Measurements from ENCODE around the gene GARS1. TPM values are rescaled to one million over a fixed set of nuclear protein-coding genes. Genes with fewer than 3 reads are reported as not detected.

The GARS1 gene
- total and polyA plus RNA-seq, 9 of the 15 experiments (the other 6 are each of a cell fraction or from before 2014, with no cell fraction given): 142 to 769 (median 272) TPM

- Histone ChIP-seq H3K4me1 (replicated peaks in 1 of 2; ENCODE audit: control insufficient read depth in 2 of 2, insufficient read depth in 2 of 2, low read length in 2 of 2) (no peaks in the 10 kb centered on the region), H4K20me1 (replicated peaks; ENCODE audit: control insufficient read depth, insufficient read depth, low read length) (0 out of 2 replicates have a peak, but pooled peaks cover 11% of the 10 kb centered on the region), H3K9me1 (ENCODE audit: control insufficient read depth, insufficient read depth, low read length) (no peaks in the 10 kb centered on the region), H3K9ac (ENCODE audit: insufficient read depth in 1 of 2, low read depth in 2 of 2, low read length in 2 of 2) (no peak overlapping the region), H3K9me3 (replicated peaks; ENCODE audit: control insufficient read depth, insufficient read depth, low read depth, low read length) (no peaks in the 10 kb centered on the region), H3K4me3 (no peak overlapping the region), H3K27ac (ENCODE audit: extremely low read depth, low read depth, low read length) (no peak overlapping the region), H3K79me2 (ENCODE audit: control insufficient read depth, insufficient read depth, low read length) (no peaks in the 10 kb centered on the region), H2AFZ (ENCODE audit: low read depth, low read length) (no peak overlapping the region), H3K27me3 (ENCODE audit: control insufficient read depth in 2 of 2, insufficient read depth in 2 of 2, low read length in 2 of 2) (peaks cover 7 to 26% of the 10 kb centered on the region in 2 experiments), H3K36me3 (ENCODE audit: control insufficient read depth, insufficient read depth, low read length) (no peaks in the 10 kb centered on the region), H3K4me2 (ENCODE audit: insufficient read depth, low read length) (no peak overlapping the region)
- FAIRE-seq: no peak
- no peak for TF ChIP-seq ZNF239 (CRISPR knock-in tag; IDR thresholded peaks at IDR 0.05)
- TF ChIP-seq, protein P1, sequence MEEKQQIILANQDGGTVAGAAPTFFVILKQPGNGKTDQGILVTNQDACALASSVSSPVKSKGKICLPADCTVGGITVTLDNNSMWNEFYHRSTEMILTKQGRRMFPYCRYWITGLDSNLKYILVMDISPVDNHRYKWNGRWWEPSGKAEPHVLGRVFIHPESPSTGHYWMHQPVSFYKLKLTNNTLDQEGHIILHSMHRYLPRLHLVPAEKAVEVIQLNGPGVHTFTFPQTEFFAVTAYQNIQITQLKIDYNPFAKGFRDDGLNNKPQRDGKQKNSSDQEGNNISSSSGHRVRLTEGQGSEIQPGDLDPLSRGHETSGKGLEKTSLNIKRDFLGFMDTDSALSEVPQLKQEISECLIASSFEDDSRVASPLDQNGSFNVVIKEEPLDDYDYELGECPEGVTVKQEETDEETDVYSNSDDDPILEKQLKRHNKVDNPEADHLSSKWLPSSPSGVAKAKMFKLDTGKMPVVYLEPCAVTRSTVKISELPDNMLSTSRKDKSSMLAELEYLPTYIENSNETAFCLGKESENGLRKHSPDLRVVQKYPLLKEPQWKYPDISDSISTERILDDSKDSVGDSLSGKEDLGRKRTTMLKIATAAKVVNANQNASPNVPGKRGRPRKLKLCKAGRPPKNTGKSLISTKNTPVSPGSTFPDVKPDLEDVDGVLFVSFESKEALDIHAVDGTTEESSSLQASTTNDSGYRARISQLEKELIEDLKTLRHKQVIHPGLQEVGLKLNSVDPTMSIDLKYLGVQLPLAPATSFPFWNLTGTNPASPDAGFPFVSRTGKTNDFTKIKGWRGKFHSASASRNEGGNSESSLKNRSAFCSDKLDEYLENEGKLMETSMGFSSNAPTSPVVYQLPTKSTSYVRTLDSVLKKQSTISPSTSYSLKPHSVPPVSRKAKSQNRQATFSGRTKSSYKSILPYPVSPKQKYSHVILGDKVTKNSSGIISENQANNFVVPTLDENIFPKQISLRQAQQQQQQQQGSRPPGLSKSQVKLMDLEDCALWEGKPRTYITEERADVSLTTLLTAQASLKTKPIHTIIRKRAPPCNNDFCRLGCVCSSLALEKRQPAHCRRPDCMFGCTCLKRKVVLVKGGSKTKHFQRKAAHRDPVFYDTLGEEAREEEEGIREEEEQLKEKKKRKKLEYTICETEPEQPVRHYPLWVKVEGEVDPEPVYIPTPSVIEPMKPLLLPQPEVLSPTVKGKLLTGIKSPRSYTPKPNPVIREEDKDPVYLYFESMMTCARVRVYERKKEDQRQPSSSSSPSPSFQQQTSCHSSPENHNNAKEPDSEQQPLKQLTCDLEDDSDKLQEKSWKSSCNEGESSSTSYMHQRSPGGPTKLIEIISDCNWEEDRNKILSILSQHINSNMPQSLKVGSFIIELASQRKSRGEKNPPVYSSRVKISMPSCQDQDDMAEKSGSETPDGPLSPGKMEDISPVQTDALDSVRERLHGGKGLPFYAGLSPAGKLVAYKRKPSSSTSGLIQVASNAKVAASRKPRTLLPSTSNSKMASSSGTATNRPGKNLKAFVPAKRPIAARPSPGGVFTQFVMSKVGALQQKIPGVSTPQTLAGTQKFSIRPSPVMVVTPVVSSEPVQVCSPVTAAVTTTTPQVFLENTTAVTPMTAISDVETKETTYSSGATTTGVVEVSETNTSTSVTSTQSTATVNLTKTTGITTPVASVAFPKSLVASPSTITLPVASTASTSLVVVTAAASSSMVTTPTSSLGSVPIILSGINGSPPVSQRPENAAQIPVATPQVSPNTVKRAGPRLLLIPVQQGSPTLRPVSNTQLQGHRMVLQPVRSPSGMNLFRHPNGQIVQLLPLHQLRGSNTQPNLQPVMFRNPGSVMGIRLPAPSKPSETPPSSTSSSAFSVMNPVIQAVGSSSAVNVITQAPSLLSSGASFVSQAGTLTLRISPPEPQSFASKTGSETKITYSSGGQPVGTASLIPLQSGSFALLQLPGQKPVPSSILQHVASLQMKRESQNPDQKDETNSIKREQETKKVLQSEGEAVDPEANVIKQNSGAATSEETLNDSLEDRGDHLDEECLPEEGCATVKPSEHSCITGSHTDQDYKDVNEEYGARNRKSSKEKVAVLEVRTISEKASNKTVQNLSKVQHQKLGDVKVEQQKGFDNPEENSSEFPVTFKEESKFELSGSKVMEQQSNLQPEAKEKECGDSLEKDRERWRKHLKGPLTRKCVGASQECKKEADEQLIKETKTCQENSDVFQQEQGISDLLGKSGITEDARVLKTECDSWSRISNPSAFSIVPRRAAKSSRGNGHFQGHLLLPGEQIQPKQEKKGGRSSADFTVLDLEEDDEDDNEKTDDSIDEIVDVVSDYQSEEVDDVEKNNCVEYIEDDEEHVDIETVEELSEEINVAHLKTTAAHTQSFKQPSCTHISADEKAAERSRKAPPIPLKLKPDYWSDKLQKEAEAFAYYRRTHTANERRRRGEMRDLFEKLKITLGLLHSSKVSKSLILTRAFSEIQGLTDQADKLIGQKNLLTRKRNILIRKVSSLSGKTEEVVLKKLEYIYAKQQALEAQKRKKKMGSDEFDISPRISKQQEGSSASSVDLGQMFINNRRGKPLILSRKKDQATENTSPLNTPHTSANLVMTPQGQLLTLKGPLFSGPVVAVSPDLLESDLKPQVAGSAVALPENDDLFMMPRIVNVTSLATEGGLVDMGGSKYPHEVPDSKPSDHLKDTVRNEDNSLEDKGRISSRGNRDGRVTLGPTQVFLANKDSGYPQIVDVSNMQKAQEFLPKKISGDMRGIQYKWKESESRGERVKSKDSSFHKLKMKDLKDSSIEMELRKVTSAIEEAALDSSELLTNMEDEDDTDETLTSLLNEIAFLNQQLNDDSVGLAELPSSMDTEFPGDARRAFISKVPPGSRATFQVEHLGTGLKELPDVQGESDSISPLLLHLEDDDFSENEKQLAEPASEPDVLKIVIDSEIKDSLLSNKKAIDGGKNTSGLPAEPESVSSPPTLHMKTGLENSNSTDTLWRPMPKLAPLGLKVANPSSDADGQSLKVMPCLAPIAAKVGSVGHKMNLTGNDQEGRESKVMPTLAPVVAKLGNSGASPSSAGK (IDR thresholded peaks at IDR 0.05): no peak
- no peak for TF ChIP-seq NR3C1 (CRISPR knock-in tag; IDR thresholded peaks at IDR 0.05)
- peak; percentile 82 for TF ChIP-seq NFIC (IDR thresholded peaks at IDR 0.05)
- DNase-seq (ENCODE audit: extremely low read depth in 1 of 4, low spot score in 3 of 4): no peak
- WGBS (ENCODE audit: insufficient coverage, low coverage, missing lambda C conversion rate): 0% methylated on average over 1 of the region's 1 CpG
- no TSS peak for BruUV-seq (replicated peaks)
- ATAC-seq: no peak
- intact Hi-C loops (cut with micrococcal nuclease): no loop called here
- ChIA-PET POLR2A (no interaction called here), CTCF (ENCODE audit: low intra/inter-chr PET ratio) (no interaction called here)
- in situ Hi-C loops (cut with MboI): no loop called here
Observed at GRCh38 chr7:30674420-30674819, 79.7 kb downstream of the GARS1 start.
